SU-DHL-6 (cell line): Measurements from ENCODE around the gene IRF1.

Source experiments
- EZH2phosphoT487 ChIP-seq: fragments of 200-600 bp; sonication (generic), shearing (Covaris generic); conservative IDR thresholded peaks from 2 replicates; pipeline ENCODE4 v1.6.1; 2018; ENCODE audit warnings: mild to moderate bottlenecking, antibody characterized with exemption, low read length, moderate library complexity, mixed read lengths
- TF ChIP-seq, protein P1 (sequence below): fragments of 200-600 bp; sonication (generic); IDR thresholded peaks from one replicate; pipeline ENCODE4 v1.5.1; 2017; ENCODE audit warnings: antibody characterized with exemption, mild to moderate bottlenecking, low read length, moderate library complexity; ENCODE audit not compliant: insufficient read depth, poor library complexity, severe bottlenecking

DNA sequence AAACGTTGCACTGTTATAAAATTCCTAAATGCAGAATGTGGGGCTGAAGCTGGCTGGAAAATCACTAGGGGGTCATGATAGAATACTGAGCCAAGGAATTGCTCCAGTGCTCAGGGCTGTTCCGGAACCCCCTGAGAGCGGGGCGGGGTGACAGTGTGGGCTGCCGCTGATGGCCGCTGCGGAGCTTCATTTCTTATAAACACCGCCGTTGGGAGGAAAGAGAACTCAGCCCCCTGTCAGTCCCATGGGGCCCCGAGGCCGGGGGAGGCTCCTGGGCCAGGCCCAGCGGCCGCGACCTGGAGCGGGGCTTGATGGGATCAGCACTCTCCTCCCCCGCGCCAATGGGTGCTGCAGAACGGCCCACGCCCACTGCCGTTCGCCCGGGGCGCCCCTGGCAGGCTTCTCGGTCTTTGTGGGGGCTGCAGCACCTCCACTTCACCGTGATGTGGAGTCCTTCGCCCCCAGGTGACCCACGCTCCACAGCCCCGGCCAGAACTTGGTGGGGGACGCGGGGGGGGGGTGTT, 5.2 kb upstream of the IRF1 start:
- TF ChIP-seq, protein P1, sequence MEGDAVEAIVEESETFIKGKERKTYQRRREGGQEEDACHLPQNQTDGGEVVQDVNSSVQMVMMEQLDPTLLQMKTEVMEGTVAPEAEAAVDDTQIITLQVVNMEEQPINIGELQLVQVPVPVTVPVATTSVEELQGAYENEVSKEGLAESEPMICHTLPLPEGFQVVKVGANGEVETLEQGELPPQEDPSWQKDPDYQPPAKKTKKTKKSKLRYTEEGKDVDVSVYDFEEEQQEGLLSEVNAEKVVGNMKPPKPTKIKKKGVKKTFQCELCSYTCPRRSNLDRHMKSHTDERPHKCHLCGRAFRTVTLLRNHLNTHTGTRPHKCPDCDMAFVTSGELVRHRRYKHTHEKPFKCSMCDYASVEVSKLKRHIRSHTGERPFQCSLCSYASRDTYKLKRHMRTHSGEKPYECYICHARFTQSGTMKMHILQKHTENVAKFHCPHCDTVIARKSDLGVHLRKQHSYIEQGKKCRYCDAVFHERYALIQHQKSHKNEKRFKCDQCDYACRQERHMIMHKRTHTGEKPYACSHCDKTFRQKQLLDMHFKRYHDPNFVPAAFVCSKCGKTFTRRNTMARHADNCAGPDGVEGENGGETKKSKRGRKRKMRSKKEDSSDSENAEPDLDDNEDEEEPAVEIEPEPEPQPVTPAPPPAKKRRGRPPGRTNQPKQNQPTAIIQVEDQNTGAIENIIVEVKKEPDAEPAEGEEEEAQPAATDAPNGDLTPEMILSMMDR: no peak
- TF ChIP-seq EZH2phosphoT487: no peak
